Measurements from ENCODE around the gene EYA3. TPM values are rescaled to one million over a fixed set of nuclear protein-coding genes. Genes with fewer than 3 reads are reported as not detected.

The EYA3 gene
- total RNA-seq, 1 experiment from 2014 or later: 32.7 TPM

DNA sequence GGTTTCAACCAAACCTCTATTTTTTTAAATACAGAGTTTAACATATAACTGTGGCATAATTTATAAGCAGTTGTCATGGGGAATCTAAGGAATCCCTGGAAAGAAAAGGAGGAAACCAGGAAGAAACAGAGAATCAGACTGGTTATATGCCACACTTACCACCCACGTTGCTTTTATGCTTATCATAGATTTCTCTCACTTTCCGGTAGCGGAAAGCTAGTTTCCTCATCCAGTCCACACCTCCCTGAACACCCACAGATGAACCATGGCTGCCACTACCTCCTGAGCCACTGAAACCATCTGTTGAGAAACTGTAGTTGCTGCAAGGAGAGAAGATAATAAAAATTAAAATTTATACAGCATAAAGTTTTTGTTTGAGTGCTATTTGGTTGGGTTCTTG is 95.2 kb downstream of the EYA3 start:
- Histone ChIP-seq H3K79me1 (ENCODE audit: insufficient read depth, low read depth, low read length, poor library complexity, severe bottlenecking) (no peaks in the 10 kb centered on the region), H3K9ac (ENCODE audit: extremely low read depth, insufficient read length, low read length) (no peak overlapping the region), H3T11ph (ENCODE audit: low read length) (no peak overlapping the region), H2BK20ac (ENCODE audit: low read depth, low read length, poor library complexity, severe bottlenecking) (no peak overlapping the region), H3K14ac (ENCODE audit: insufficient read depth, low read length) (no peak overlapping the region), H2BK5ac (ENCODE audit: insufficient read length, low read length) (no peak overlapping the region), H4K5ac (ENCODE audit: insufficient read length, low read depth, low read length) (no peak overlapping the region), H2BK120ac (ENCODE audit: low read depth, low read length, poor library complexity, severe bottlenecking) (no peak overlapping the region), H3K56ac (ENCODE audit: insufficient read length, low read depth, low read length) (no peak overlapping the region), H2AK5ac (ENCODE audit: insufficient read length, low read length) (no peak overlapping the region), H2AFZ (ENCODE audit: low read length) (no peak overlapping the region), H3K18ac (ENCODE audit: insufficient read length, low read depth, low read length) (no peak overlapping the region), H3K27me3 (ENCODE audit: insufficient read depth, low read length) (no peaks in the 10 kb centered on the region), H4K8ac (replicated peaks; ENCODE audit: insufficient read length, low read depth, low read length) (no peak overlapping the region), H4K91ac (ENCODE audit: insufficient read length, low read depth, low read length) (no peak overlapping the region), H2BK12ac (ENCODE audit: insufficient read length, low read depth, low read length) (no peak overlapping the region), H3K4ac (ENCODE audit: low read depth, low read length) (no peak overlapping the region), H3K4me2 (ENCODE audit: insufficient read depth, insufficient read length, low read length) (no peak overlapping the region), H4K20me1 (ENCODE audit: control insufficient read depth, insufficient read depth, insufficient read length) (no peaks in the 10 kb centered on the region), H2BK15ac (ENCODE audit: low read depth, low read length) (no peak overlapping the region), H3K23ac (ENCODE audit: insufficient read length, low read depth, low read length) (no peak overlapping the region), H3K27ac (ENCODE audit: insufficient read length, low read depth, low read length) (no peak overlapping the region), H3K23me2 (ENCODE audit: insufficient read length, low read depth, low read length, poor library complexity, severe bottlenecking) (no peaks in the 10 kb centered on the region), H3K79me2 (ENCODE audit: insufficient read depth, low read length) (no peaks in the 10 kb centered on the region), H3K4me1 (ENCODE audit: insufficient read depth, low read length) (no peaks in the 10 kb centered on the region), H3K9me3 (ENCODE audit: control insufficient read depth, low read depth, low read length) (no peaks in the 10 kb centered on the region)
- TF ChIP-seq, protein P1, sequence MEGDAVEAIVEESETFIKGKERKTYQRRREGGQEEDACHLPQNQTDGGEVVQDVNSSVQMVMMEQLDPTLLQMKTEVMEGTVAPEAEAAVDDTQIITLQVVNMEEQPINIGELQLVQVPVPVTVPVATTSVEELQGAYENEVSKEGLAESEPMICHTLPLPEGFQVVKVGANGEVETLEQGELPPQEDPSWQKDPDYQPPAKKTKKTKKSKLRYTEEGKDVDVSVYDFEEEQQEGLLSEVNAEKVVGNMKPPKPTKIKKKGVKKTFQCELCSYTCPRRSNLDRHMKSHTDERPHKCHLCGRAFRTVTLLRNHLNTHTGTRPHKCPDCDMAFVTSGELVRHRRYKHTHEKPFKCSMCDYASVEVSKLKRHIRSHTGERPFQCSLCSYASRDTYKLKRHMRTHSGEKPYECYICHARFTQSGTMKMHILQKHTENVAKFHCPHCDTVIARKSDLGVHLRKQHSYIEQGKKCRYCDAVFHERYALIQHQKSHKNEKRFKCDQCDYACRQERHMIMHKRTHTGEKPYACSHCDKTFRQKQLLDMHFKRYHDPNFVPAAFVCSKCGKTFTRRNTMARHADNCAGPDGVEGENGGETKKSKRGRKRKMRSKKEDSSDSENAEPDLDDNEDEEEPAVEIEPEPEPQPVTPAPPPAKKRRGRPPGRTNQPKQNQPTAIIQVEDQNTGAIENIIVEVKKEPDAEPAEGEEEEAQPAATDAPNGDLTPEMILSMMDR (conservative IDR thresholded peaks at IDR 0.05): no peak
- Mint-ChIP-seq H3K4me1 (no peaks in the 10 kb centered on the region), H3K27me3 (ENCODE audit: low read depth) (no peaks in the 10 kb centered on the region), H3K36me3 (ENCODE audit: insufficient read depth in 1 of 3, low read depth in 3 of 3) (peaks cover 18 to 72% (median 59%) of the 10 kb centered on the region in 3 experiments; a peak in 6 of 7 replicates), H3K4me3 (no peak overlapping the region), H3K9me3 (no peaks in the 10 kb centered on the region), H3K27ac (no peak overlapping the region)
- DNase-seq: no peak
- WGBS (ENCODE audit: extremely low coverage, insufficient read length, low lambda C conversion rate): no CpG with 5 or more reads among the region's 3 CpGs

Measured in H9 (cell line).